Right ventricle myocardium superior (tissue), 1 donor: ENCODE measurements around the gene EPB41L1. TPM values are rescaled to one million over a fixed set of nuclear protein-coding genes. Genes with fewer than 3 reads are reported as not detected.
"Not testable (repeated sequence)": the region's sequence is repeated elsewhere in the genome, so short reads cannot be mapped to it uniquely, and the experiment has no call there.

Source experiments
- ATAC-seq: fragments of 200-7000 bp; cut with Tn5 transposase; one replicate; pipeline ENCODE4 v1.9.1; 2020; ENCODE audit warnings: mild to moderate bottlenecking; ENCODE audit not compliant: poor library complexity
- DNase-seq: peaks from one replicate; pipeline ENCODE4 v3.0.0-alpha.2; 2020
- intact Hi-C: fragments of 100-400 bp; cut with DNase I; formaldehyde crosslinking; loops from one replicate; pipeline ENCODE4 v1.11.2; 2022
- total RNA-seq: library from RNA; stranded (reverse); fragmentation: NEBNext Ultra II Directional; extraction: Animal tissue kit (Norgen Biotek cat#: 25700); gene quantifications from one replicate; pipeline ENCODE4 v1.2.1, GENCODE V29; 2021
- donor health status: DM: no; HTN: yes; CAD: no; lungs with severe emphysema.

Gene EPB41L1
- total RNA-seq, 1 donor from 2014 or later, result 14.8 TPM

- ATAC-seq, result peak; percentile 34
- intact Hi-C loops, result no loop called here
- DNase-seq, result no peak
Observed at GRCh38 chr20:36121981-36122930, 32.3 kb upstream of the EPB41L1 start.

GRCh38 chr20:36122931-36123288 lies 31.6 kb upstream of the EPB41L1 start:
- no peak for DNase-seq
- intact Hi-C loops, result no loop called here
- ATAC-seq, result no peak

- intact Hi-C loops, result no loop called here
- DNase-seq, result no peak
Observed at GRCh38 chr20:36125097-36125496, 29.4 kb upstream of the EPB41L1 start.

GRCh38 chr20:36126836-36127527 lies 27.6 kb upstream of the EPB41L1 start:
- intact Hi-C loops, result no loop called here
- ATAC-seq, result no peak
- no peak for DNase-seq

More at GRCh38 chr20:36125097-36125496, 29.4 kb upstream of the EPB41L1 start:
- ATAC-seq, result no peak

GRCh38 chr20:36128463-36129159 lies 25.9 kb upstream of the EPB41L1 start:
- intact Hi-C loops, result no loop called here
- ATAC-seq (no peak), DNase-seq (no peak)

GRCh38 chr20:36129160-36129543 lies 25.4 kb upstream of the EPB41L1 start:
- ATAC-seq (no peak), DNase-seq (no peak)
- intact Hi-C loops, result no loop called here

GRCh38 chr20:36130390-36130789 lies 24.1 kb upstream of the EPB41L1 start:
- no peak for ATAC-seq
- DNase-seq, result no peak
- intact Hi-C loops, result no loop called here

- no peak for DNase-seq
- ATAC-seq, result no peak
- intact Hi-C loops, result no loop called here
Observed at GRCh38 chr20:36132802-36133211, 21.7 kb upstream of the EPB41L1 start.

GRCh38 chr20:36133821-36134220 lies 20.7 kb upstream of the EPB41L1 start:
- intact Hi-C loops, result no loop called here

GRCh38 chr20:36135159-36135558 lies 19.4 kb upstream of the EPB41L1 start:
- DNase-seq, result no peak
- ATAC-seq, result no peak
- intact Hi-C loops, result no loop called here

More at GRCh38 chr20:36133821-36134220, 20.7 kb upstream of the EPB41L1 start:
- DNase-seq, result no peak
- no peak for ATAC-seq

- intact Hi-C loops, result no loop called here
- no peak for ATAC-seq
Observed at GRCh38 chr20:36135821-36136220, 18.7 kb upstream of the EPB41L1 start.

GRCh38 chr20:36137313-36137712 lies 17.2 kb upstream of the EPB41L1 start:
- ATAC-seq, DNase-seq, intact Hi-C loops: not testable (repeated sequence)

More at GRCh38 chr20:36135821-36136220, 18.7 kb upstream of the EPB41L1 start:
- no peak for DNase-seq

- no peak for ATAC-seq
- intact Hi-C loops, result no loop called here
- no peak for DNase-seq
Observed at GRCh38 chr20:36141310-36141709, 13.2 kb upstream of the EPB41L1 start.

- intact Hi-C loops, result no loop called here
- DNase-seq, result no peak
- ATAC-seq, result no peak
Observed at GRCh38 chr20:36144336-36144735, 10.2 kb upstream of the EPB41L1 start.

- intact Hi-C loops, result no loop called here
- DNase-seq (peak; percentile 79), ATAC-seq (peak; percentile 80)
Observed at GRCh38 chr20:36145877-36146707, 8.4 kb upstream of the EPB41L1 start.

- intact Hi-C loops, result no loop called here
- ATAC-seq (no peak), DNase-seq (no peak)
Observed at GRCh38 chr20:36147690-36148089, 6.8 kb upstream of the EPB41L1 start.

GRCh38 chr20:36148439-36148838 lies 6.1 kb upstream of the EPB41L1 start:
- DNase-seq (no peak), ATAC-seq (no peak)
- intact Hi-C loops, result no loop called here

GRCh38 chr20:36149012-36149411 lies 5.5 kb upstream of the EPB41L1 start:
- ATAC-seq (no peak), DNase-seq (no peak)
- intact Hi-C loops, result no loop called here
